GM19468 (cell line): ENCODE results near the gene RUVBL1.

Experiments
- ATAC-seq: cut with Tn5 transposase; IDR thresholded peaks from one replicate; pipeline ENCODE4 v1.9.1; 2021; ENCODE audit warnings: mild to moderate bottlenecking, moderate library complexity, moderate number of reproducible peaks; ENCODE audit not compliant: unreplicated experiment; ENCODE audit errors: extremely low read depth

RUVBL1 gene

DNA sequence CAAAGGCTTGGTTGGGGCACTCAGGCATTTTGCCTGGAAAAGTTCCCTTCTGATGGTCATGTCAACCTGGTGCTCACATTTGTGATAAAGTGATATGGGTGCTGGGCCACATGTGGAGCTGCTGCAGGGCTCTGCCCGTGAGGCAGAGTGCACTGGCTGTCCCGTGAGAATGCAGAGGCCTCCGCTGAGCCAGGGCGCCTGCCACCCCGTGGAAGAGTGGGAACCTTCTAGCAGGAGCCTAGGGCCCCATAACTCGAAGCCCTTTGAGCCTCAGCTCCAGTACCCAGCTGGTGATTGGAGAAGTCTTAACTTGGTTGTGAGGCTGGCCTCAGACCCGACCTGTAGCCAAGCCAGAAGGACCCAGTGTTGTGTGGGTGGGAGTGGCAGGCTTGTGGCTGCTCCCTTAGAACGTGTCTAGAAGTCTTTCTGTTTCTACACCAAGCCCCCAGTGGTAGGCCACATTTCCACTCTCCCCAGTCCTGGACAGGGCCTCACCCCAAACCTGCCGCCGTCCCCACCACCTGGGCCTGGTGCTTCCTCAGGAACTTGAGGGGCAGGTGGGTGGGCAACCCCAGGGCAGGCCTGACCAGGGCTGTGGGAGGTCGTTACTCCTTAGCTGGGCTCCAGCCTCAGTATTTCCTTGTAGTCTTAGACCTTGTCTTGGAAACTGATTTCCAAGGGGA lies 51.7 kb downstream of the RUVBL1 start:
- ATAC-seq: no peak

DNA sequence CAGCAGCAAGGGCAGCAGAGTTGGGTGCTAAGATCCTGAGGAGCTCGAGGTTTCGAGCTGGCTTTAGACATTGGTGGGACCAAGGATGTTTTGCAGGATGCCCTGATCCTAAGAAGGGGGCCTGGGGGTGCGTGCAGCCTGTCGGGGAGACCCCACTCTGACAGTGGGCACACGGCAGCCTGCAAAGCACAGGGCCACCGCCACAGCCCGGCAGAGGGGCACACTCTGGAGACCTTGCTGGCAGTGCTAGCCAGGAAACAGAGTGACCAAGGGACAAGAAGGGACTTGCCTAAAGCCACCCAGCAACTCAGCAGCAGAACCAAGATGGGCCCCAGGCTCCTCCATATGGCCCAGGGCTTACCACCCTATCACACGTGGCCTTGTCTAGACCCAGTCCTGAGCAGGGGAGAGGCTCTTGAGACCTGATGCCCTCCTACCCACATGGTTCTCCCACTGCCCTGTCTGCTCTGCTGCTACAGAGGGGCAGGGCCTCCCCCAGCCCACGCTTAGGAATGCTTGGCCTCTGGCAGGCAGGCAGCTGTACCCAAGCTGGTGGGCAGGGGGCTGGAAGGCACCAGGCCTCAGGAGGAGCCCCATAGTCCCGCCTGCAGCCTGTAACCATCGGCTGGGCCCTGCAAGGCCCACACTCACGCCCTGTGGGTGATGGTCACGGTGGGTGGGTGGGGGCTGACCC lies 52.6 kb downstream of the RUVBL1 start:
- ATAC-seq: no peak

DNA sequence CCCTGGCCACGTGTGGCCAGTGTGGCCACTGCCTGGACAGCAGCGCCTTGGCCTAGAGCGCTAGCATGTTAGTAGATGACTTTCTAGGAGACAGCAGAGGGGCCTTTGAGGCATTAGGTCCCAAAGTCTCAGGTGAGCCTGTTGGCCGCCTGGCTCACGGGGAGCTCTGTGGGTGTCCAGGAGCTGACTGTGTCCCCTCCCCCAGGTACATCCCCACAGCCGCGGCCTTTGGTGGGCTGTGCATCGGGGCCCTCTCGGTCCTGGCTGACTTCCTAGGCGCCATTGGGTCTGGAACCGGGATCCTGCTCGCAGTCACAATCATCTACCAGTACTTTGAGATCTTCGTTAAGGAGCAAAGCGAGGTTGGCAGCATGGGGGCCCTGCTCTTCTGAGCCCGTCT lies 54.3 kb downstream of the RUVBL1 start:
- ATAC-seq: no peak

DNA sequence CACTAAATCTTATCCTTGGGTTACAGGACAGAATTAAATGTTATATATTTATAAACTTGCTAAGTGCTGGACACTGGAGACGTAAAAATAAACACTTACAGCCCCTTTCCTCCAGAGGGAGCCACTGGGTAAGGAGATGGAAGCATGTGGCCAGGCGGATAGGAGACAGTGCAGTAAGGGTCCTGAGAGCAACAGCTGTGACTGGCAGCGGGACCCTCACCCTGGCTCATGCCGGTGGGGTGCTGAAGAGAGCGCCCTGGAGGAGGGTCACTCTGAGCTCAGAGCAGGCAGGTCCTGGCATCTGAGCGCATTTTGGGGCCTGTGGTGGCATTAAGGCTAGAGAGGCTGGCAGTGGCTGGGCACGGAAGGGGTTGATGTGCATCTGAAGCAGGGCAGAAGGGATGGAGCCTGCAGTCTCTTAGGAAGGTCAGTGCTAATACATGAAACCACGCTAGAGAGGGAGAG lies 55.4 kb downstream of the RUVBL1 start:
- ATAC-seq: no peak

DNA sequence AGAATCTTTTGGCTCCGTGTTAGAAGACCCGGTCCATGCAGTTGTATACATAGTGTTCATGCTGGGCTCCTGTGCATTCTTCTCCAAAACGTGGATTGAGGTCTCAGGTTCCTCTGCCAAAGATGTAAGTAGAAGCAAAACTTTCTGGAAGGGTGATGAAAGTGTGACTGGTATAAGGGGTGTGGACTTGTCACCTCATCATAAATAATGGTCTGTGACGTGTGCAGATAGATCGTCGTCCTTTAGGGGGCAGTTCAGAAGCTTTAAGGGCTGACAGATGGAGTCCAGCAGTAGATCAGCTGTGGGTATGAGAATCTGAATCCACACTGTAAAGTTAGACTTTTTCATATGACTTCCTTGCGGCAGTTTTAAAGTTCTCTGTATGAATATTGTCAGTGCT lies 56.1 kb downstream of the RUVBL1 start:
- ATAC-seq: no peak

DNA sequence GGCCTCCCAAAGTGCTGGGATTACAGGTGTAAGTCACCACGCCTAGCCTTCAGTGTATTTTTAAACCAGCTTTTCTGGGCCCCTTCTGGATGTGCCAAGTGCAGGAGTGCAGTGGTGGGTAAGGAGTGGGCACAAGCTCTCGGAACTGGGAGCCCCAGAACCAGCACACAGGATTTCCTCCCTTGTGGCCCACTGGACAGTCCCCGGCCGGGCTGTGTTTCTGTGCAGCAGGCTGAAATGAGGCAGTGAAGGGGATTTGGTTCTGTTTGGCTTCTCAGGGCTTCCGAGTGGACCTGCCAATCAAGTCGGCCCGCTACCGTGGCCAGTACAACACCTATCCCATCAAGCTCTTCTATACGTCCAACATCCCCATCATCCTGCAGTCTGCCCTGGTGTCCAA lies 56.9 kb downstream of the RUVBL1 start:
- ATAC-seq: no peak

DNA sequence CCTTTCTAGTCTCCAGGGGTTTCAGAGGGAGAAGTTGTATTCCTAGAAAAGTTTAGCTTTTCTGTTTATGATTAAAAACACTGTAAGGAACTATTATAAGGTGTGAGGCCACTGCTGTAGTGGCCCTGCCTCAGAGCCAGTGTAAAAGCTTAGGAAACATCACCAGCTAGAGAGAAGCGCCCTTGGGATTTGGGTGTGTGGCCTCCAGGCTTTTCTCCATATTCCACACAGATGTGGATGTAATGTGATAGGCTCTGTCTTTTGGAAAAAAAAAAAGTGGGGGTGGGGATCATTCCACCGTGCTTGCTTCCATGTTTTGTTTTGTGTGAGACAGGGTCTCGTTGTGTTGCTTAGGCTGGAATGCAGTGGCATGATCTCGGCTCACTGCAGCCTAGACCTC lies 57.5 kb downstream of the RUVBL1 start:
- ATAC-seq: no peak

DNA sequence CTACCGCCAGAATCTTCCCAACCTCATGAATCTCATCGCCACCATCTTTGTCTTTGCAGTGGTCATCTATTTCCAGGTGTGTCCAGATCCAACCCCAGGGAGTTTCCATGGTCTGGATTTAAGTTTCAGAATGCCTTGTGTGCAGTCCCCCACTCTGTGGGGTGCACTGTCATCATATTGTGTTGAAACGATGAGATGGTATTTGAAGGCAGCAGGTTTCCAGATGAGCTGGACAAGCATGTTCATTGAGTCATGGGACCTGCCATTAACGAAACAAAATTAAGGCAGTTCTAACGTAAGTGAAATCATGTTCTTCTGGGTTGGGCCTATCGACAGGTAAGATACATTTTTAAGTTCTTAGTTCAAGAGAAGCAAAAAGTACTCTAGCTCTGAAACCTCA lies 58.6 kb downstream of the RUVBL1 start:
- no peak for ATAC-seq

DNA sequence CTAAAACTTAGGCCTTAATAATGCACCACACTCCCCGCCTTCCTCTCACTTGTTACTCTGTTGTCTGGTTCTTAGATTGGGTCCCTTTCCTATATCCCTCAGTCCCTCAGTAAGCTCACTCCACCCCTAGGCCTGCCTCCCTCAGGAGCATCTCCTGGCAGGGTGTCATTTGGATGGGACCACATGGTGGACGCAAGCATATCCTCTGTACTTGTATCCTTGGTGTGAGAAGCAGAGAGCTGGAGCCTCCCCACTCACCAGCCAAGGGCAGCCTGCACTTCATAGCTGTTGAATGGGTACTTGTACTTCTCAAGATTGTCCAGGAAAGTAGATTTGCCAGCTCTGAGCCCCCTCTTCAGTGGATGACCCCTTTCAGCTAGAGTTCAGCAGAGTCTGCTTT lies 59.7 kb downstream of the RUVBL1 start:
- no peak for ATAC-seq

DNA sequence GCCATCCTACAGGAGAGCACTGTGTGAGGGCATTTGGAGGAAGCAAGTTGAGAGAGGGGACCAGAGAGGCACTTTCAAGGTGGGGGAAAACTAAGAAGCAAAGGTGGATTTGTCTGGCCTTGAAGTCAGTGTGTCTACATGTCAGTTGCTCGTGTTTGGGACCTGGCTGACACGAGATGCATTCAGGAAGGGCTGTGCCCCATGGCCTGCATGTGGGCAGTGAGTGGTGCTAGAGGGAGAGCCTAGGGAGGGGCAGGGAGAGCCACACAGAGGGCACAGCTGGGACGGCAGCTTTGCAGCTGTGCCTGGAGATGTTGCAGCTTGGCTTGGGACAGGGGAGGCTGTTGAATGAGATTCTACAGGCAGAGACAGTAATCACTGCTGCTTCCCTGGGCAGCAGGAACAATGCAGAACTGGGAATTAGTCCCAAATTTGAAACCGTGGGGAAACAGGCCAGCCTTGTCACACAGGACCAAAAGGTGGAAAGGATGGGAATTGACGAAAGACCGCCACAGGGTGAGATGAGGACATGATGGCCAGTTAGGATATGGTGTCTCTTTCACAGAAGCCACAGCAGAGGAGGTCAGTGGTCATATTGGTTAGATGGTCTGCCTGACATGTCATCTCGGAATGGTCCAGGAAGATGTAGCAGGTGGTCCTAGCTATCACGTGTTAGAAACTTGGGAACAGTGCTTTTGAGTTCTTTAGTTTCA lies 61.4 kb downstream of the RUVBL1 start:
- no peak for ATAC-seq

DNA sequence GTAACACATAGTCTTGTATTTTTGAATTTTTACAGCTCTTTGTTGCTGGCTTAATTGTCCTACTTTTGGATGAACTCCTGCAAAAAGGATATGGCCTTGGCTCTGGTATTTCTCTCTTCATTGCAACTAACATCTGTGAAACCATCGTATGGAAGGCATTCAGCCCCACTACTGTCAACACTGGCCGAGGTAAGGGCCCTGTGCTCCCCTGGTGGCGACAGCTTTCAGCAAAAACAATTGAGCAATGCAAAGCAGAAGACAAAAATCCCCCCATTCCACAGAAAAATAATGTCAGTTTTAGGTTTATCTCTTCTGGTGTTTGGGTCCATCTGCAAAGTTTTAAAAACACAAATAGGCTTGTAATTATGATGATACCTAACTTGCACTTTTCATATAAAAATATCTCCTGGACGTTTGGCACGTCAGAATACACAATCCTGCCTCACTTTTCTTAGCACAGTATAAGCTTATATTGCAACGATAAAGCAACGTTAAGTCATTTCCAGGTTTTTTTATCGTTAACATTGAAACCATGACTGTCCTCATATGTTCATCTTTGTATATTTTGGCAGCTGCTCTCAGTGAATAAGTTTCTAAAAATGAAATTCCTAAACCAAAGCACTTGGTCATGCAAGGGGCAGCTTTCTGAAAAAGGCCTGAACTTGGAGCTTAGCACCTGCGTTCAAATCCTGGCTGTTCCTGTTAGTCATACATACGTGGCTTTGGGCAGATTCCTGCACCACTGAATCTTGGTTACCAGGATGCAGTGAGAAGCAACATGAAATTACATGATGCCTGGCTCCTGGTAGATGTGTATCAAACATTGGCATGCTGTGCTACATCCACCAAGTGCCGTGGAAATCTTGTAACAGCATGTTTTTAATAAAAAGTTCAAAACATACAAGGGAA lies 62.9 kb downstream of the RUVBL1 start:
- no peak for ATAC-seq

DNA sequence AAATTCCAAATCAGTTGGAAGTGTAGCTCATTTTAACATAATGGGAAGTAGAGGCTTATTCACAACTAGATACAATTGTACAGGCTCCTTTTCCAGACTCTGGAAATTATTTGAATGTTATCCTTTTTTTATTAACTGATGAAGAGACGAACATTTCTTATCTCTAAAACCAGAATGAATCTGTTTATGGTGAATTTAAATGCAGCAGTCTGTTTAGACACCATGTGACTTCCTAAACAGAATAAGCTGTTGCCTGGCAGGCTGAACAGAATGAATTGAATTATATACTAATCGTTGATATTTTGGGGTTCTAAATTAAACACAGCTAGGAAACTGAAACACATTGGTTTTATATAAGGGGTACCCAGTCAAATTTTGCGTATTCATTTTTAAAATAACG lies 67.4 kb downstream of the RUVBL1 start:
- ATAC-seq: no peak

DNA sequence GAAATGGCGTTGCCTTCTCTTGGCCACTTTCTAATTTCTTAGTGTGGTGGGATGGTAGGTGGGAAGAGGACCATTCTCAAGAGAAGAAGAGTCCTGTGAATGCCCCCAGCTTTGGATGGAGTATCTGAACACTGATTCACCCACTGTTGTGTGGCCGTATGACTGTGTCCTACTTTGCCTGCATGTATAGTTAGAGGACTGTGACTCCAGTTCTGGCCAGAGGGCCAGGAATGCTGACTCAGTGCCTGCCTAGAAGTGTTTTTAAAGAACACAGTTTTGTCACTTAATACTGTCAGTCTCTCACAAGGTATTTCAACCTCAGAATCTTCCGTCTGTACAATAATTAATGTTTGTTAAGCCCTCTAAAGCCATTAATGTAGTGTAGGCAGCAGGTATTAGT lies 69.2 kb downstream of the RUVBL1 start:
- ATAC-seq: no peak

DNA sequence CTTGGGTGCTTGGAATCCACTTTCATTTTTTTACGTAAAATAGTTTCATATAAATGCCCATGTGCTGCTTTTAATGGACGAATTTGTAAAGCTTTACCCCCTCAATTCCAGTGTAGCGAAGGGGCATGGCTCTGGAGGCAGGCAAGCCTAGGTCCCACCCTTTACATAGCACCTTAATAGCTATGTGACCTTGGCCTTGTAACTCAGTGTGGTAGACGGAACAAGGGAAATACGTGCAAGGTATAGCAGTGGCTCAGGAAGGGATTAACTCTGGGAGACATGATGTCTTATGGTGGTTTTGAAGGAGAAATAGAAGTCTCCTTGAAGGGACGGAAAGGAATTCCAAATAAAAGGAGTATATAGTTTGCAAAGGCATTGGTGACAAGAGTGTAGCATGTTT lies 70.0 kb downstream of the RUVBL1 start:
- no peak for ATAC-seq

DNA sequence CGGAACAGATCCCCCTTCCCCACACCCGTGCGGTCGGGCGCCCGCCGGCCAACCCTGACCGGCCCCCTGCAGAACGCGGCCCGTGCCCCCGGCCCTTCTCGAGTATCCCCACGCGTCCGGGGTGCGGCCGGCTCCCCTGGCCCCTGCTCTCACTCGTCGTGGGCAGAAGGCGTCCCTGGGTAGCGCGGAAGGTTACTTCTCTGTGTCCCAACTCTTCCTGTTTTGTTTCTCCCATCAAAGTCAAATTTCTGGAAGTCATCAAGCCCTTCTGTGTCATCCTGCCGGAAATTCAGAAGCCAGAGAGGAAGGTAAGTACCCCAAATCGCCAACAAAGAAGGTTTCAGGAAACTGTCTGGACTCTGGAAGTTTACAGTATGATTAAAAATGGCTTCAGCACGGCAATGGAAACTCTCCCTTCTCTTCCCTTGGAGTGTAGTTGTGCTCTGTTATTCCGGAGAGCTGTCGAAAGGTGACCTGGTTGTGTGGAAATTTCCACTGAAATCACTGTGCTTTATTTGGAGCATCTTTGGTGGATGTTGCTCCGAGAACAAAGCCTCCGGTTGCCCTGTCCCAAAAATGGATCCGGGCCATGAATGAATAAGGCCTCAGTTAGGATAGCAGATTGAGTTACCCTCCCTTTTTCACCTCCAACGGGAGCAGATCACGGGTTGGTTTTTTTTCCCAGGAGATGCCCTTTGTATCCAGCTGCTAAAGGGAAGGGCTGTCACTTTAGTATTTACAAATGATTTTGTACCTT lies 70.8 kb downstream of the RUVBL1 start:
- no peak for ATAC-seq

DNA sequence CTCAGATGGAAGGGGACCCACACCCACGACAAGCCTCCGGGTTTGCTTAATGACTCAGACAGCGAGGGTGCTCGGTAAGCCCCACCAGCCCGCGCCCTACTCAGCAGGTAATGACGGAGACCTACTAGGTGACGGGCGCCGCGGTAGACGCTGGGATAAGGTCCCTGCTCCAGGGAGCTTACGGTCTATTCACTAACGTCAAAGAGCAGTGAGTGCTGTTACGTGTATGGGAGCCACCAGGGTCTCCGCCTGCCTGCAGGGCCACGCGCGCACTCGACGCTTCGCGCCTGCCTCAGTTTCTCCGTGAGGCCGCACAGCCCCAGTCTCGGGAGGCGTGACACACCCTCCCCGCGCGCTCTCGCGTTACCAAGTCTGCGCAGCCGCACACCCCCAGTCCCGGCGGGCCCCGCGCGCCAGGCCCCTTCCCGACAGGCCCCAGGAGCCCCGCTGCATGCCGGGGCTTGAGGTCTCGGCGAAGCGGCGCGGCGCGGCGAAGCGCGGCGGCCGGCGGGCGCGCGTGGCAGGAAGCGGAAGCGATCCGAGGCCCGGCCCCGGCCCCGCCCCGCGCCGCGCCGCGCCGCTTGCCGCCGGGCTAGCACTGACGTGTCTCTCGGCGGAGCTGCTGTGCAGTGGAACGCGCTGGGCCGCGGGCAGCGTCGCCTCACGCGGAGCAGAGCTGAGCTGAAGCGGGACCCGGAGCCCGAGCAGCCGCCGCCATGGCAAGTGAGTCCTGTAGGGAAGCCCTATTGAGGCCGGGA lies 71.6 kb downstream of the RUVBL1 start, which contains the start of gene SEC61A1:
Gene SEC61A1 (plus strand): TSS at position 601 of the 758 bp plus-strand sequence. CDS start 116 bp downstream, at position 717.
- peak; percentile 89 for ATAC-seq

DNA sequence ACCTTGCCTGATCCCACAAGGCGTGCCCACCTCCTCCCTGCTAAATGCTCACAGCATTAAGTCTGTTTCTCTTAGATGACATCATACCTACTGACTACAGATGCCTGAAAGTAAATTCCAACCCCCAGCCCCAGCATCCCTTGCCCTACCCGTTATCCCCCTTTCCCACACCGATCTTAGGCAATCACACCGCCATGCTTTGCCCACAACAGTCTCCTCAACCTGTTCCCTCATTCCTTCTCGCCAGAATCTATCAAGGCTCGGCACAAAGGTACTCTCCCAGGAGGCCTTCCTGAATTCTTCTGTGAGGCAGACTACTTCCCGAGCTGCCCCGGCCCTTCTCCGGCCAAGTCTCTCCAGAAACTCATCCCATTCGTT lies 72.2 kb downstream of the RUVBL1 start:
- ATAC-seq: no peak

DNA sequence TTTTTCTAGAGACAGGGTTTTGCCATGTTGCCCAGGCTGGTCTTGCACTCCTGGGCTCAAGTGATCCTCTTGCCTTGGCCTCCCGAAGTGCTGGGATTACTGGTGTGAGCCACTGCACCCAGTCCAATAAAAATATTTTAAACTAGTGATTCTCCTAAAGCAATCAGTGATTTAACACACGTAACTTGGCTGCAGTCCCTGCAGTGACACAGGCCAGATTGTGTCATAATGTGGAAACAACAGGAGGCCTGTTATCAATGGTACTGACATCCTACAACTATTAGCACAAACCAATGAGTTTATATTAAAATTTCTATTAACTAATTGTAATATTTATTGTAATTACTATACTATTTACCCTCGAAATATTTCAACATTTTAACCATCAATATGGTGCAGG lies 73.0 kb downstream of the RUVBL1 start:
- ATAC-seq: no peak

DNA sequence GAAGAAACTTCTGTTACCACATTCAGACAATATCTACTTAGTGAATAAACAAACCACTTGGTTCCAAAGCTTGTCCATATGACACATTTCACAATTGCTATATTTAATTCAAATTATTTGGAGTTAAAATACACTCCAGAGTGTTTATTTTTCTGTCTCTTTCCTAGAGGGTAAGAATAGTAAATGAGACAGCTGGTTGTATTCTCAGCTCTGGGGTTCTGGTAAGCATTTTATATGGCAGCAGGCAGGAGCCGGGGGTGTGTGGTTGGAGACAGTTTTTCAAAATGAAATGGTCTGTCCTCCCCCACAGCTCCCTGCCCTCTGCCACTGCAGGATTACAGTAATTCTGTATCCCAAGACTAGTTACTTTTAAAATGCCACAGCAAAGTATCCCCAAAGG lies 82.3 kb downstream of the RUVBL1 start:
- ATAC-seq: no peak
